Adrenal gland (tissue), 12 donors: ENCODE measurements around the gene ZNF586. TPM values are rescaled to one million over a fixed set of nuclear protein-coding genes. Genes with fewer than 3 reads are reported as not detected.
"Not testable (repeated sequence)": the region's sequence is repeated elsewhere in the genome, so short reads cannot be mapped to it uniquely, and the experiment has no call there.

Experiments used
- DNase-seq, 7 donors: peaks; one replicate each; pipeline ENCODE4 v3.0.0-alpha.2; 2019 to 2020
- H3K27ac ChIP-seq, 5 donors: fragments of 200-600 bp; sonication (generic) in 4 of 5; 1 replicate in 3 of 5; 2 replicates in 2 of 5; pipeline versions ENCODE4 v1.5.1 to v1.8.0; 2016 to 2020; ENCODE audit warnings: mild to moderate bottlenecking in 1 of 5
- H3K27me3 ChIP-seq: fragments of 200-600 bp; 2 replicates; pipeline ENCODE4 v1.8.0; 2021
- H3K36me3 ChIP-seq, 2 donors: fragments of 200-600 bp; replicated peaks in 1 of 2; 1 replicate in 1 of 2; 2 replicates in 1 of 2; pipeline versions ENCODE4 v1.5.1 to v1.8.0; 2018 to 2022
- H3K4me1 ChIP-seq, 2 donors: fragments of 200-600 bp; replicated peaks in 1 of 2; 1 replicate in 1 of 2; 2 replicates in 1 of 2; pipeline versions ENCODE4 v1.5.1 to v1.8.0; 2018 to 2021
- H3K4me3 ChIP-seq, 4 donors: fragments of 200-600 bp; sonication (generic) in 3 of 4; one replicate each; pipeline ENCODE4 v1.5.1; 2016 to 2018
- H3K9me3 ChIP-seq, 3 donors: fragments of 200-600 bp; sonication (generic) in 1 of 3; replicated peaks in 1 of 3; 1 replicate in 2 of 3; 2 replicates in 1 of 3; pipeline versions ENCODE4 v1.5.1 to v1.8.0; 2016 to 2021
- CTCF ChIP-seq, 6 experiments: fragments of 450-650 bp in 4 of 6; fragments of 200-600 bp in 2 of 6; sonication (generic) in 1 of 6; IDR thresholded peaks; 1 replicate in 5 of 6; 2 replicates in 1 of 6; pipeline versions ENCODE4 v1.5.1 to v1.8.0; 2016 to 2021; ENCODE audit warnings: antibody characterized with exemption in 6 of 6, mild to moderate bottlenecking in 2 of 6, moderate library complexity in 1 of 6
- POLR2A ChIP-seq, 2 donors: fragments of 450-650 bp; IDR thresholded peaks; one replicate each; pipeline ENCODE4 v1.6.1; 2017; ENCODE audit warnings: antibody characterized with exemption in 2 of 2, mild to moderate bottlenecking in 2 of 2, moderate library complexity in 1 of 2
- WGBS, 4 donors: extraction: QIAGEN DNeasy Blood & Tissue Kit in 2 of 4; methylation state at CpG; one replicate each; pipeline versions ENCODE4 v1.1.5 to v1.1.7; 2013 to 2017; 5-methylcytosine and 5-hydroxymethylcytosine counted together
- intact Hi-C, 2 donors: fragments of 100-400 bp; cut with DNase I; formaldehyde crosslinking; loops; one replicate each; pipeline versions ENCODE4 v1.14.1 to v1.15.0; 2022 to 2023
- polyA plus RNA-seq, 3 donors: library from polyadenylated mRNA; stranded (reverse); fragments of 200-250 nt in 2 of 3; fragments of 350-450 nt in 1 of 3; fragmentation: Illumina TruSeq in 1 of 3; extraction: RNeasy Lipid Tissue Mini Kit (QIAGEN cat#74804) in 1 of 3; gene quantifications; one replicate each; pipeline ENCODE4 v1.2.3, GENCODE V29; 2013 to 2014
- total RNA-seq, 9 donors: library from RNA; depleted of rRNA in 4 of 9; stranded (reverse); fragments of >200 nt in 4 of 9; fragments of 120-200 nt in 1 of 9; fragmentation: NEBNext Ultra II Directional in 1 of 9; extraction: Animal tissue kit (Norgen Biotek cat#: 25700) in 1 of 9; gene quantifications; one replicate each; pipeline versions ENCODE4 v1.1.0 to v1.2.4, GENCODE V29; 2013 to 2023
- donor health status: healthy with polysubstance abuse.
- donor health status: Bipolar disorder and iron deficiency.
- donor health status: DM: yes; HTN: yes; CAD: no.
- donor health status: DM: no; HTN: no; CAD: no.
- donor health status: DM: no; HTN: no; CAD: no.
- donor health status: DM: yes; HTN: yes; CAD: no.

Gene ZNF586
- total and polyA plus RNA-seq, 12 donors = 3.6 to 19.0 (median 12.7) TPM

DNA sequence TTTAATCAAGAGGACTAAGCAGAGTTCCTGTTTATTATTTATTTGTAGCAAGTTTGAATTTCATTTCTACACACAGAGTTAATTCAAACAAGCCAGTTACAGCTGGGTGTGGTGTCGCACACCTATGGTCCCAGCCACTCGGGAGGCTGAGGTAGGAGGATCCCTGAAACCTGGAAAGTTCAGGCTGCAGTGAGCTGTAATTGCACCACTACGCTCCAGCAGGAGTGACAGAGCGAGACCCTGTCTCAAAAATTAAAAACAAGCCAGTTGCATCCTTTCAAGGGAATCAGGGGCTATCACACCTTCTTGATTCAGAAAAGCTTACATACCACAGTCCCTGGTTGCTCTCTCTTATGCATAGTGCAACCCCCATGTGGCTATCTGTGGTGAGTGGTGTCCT is 19.8 kb downstream of the ZNF586 start:
- Histone ChIP-seq H3K4me3 (no peak overlapping the region), H3K27ac (no peak overlapping the region), H3K9me3 (no peaks in the 10 kb centered on the region), H3K27me3 (no peaks in the 10 kb centered on the region), H3K36me3 (peaks cover 0 to 13% of the 10 kb centered on the region in 2 donors), H3K4me1 (no peaks in the 10 kb centered on the region)
- 97 to 100% (median 98%) methylated on average over 4 of the region's 4 CpGs for WGBS, 4 donors
- DNase-seq = no peak
- intact Hi-C loops = no loop called here
- no peak for TF ChIP-seq POLR2A (IDR thresholded peaks at IDR 0.05)

DNA sequence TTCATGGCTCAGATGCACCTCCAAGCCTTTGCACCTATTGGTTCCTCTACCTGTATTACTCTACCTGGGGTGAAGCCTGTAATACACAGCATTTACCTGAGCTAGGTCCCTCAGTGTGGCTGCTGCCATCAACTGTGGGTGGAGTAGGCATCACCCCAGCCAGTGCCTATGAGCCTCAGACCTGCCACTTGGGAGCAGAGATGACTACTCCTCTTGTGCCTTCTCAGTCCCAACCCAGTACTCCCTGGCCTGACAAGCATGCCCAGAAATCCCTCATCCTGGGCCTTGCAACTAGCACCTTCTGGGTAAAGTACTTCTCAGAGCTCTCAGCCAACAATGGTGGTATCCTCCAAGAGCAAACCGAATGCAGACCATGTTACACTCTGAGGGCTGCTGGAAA is 27.1 kb downstream of the ZNF586 start:
- H3K27ac ChIP-seq, intact Hi-C loops, H3K9me3 ChIP-seq, DNase-seq, H3K27me3 ChIP-seq, H3K4me3 ChIP-seq, H3K36me3 ChIP-seq: not testable (repeated sequence)
- H3K4me1 ChIP-seq = peaks cover 0 to 15% of the 10 kb centered on the region in 2 donors
- 86 to 100% (median 96%) methylated on average over 1 of the region's 1 CpG for WGBS, 4 donors

DNA sequence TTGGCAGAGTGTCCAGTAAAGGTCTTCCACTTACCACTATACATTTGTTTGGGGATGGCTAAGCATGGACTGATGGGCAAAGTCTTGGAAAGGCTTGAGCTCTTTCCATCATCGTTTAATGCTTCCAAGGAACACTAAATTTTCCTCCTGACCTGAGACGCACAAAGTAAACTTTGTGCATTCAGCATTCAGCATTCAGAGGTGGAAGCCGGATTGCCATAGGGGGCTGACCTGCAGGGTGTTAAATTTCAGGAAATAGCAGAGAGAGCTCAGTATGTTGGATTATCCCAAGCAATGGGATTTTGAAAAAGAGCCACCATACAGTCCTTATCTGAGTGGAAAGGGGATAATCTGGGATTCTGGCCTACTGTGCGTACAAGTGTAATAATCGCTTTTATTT is 31.2 kb downstream of the ZNF586 start:
- Histone ChIP-seq H3K4me3 (no peak overlapping the region), H3K4me1 (peaks cover 6 to 39% of the 10 kb centered on the region in 2 donors), H3K27ac (no peak overlapping the region), H3K27me3 (no peaks in the 10 kb centered on the region), H3K9me3 (no peaks in the 10 kb centered on the region), H3K36me3 (no peaks in the 10 kb centered on the region)
- WGBS, 4 donors = 86 to 93% (median 89%) methylated on average over 4 to 5 of the region's 5 CpGs
- intact Hi-C loops = no loop called here
- no peak for TF ChIP-seq CTCF (IDR thresholded peaks at IDR 0.05)
- no peak for TF ChIP-seq POLR2A (IDR thresholded peaks at IDR 0.05)
- peak in 1 of 7 donors; percentile 4 for DNase-seq

DNA sequence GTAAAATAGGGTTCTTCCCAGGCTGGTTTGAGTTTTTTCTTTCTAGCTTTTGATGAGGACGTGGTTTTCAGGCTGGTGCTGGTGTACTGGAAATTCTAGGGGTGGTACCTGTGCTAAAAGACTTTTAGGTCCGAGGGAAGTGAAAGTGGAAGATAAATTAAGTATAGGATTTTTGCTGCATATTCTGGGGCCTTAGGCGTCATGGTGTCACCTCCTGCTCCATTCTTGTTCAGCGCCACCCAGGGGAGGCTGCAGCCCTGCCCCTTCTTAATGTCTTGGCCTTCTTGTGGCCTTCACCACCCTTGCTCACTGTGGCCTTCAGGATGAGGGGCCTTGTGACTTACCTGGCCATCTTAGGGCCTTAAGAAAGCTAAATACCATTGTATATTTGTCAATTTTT is 32.8 kb downstream of the ZNF586 start:
- intact Hi-C loops = no loop called here
- TF ChIP-seq POLR2A (IDR thresholded peaks at IDR 0.05) (no peak), CTCF (IDR thresholded peaks at IDR 0.05) (no peak)
- no peaks in the 10 kb centered on the region for H3K9me3 ChIP-seq
- DNase-seq = no peak
- no peaks in the 10 kb centered on the region for H3K36me3 ChIP-seq
- H3K4me3 ChIP-seq = no peak overlapping the region
- H3K27ac ChIP-seq = no peak overlapping the region
- WGBS, 4 donors = 80 to 88% (median 88%) methylated on average over 4 of the region's 4 CpGs
- H3K4me1 ChIP-seq = peaks cover 6 to 39% of the 10 kb centered on the region in 2 donors
- H3K27me3 ChIP-seq = no peaks in the 10 kb centered on the region

- no peak for TF ChIP-seq CTCF (IDR thresholded peaks at IDR 0.05)
- no peak for TF ChIP-seq POLR2A (IDR thresholded peaks at IDR 0.05)
- H3K27ac ChIP-seq = peak overlapping the region in 3 of 5 donors; percentile 51 to 74 (median 62)
- no peak for DNase-seq
- intact Hi-C loops = no loop called here
- H3K4me1 ChIP-seq = peaks cover 6 to 39% of the 10 kb centered on the region in 2 donors
- H3K36me3 ChIP-seq = peaks cover 0 to under 1% of the 10 kb centered on the region in 2 donors
- peak overlapping the region in 3 of 4 donors; percentile 8 to 60 (median 51) for H3K4me3 ChIP-seq
- H3K27me3 ChIP-seq = no peaks in the 10 kb centered on the region
- 9 to 15% (median 12%) methylated on average over 6 of the region's 6 CpGs for whole genome bisulfite sequencing, 4 donors
- no peaks in the 10 kb centered on the region for H3K9me3 ChIP-seq
Measured at GRCh38 chr19:57803265-57803593, 33.8 kb downstream of the ZNF586 start.
